Naive thymus-derived CD4-positive, alpha-beta T cell (primary cell): ENCODE data around the gene LRMDA. TPM values are rescaled to one million over a fixed set of nuclear protein-coding genes. Genes with fewer than 3 reads are reported as not detected.
A peak's percentile ranks its signal among the peaks of the same experiment; 100 is the strongest.

Experiments
- ATAC-seq: fragments of 150-1000 bp; cut with Tn5 transposase; 2 replicates; pipeline ENCODE4 v1.10.0; 2021; ENCODE audit warnings: mild to moderate bottlenecking, moderate library complexity
- CTCF ChIA-PET: fragments of 350-600 bp; sonication (Branson Sonifier 250); formaldehyde crosslinking; loops from one replicate; lab custom pipeline; 2021; ENCODE audit warnings: antibody characterized with exemption; lab: Charles Lee
- POLR2A ChIA-PET: fragments of 350-600 bp; sonication (Branson Sonifier 250); formaldehyde crosslinking; loops from one replicate; lab custom pipeline; 2021; ENCODE audit warnings: antibody characterized with exemption, inconsistent platforms; lab: Charles Lee
- DNase-seq, 9 donors: peaks; one replicate each; pipeline versions ENCODE4 v3.0.0 to v3.0.0-alpha.2; 2020 to 2022; ENCODE audit warnings: mixed read lengths in 1 of 9
- H3K27ac ChIP-seq: one replicate; pipeline ENCODE4 v1.7.0; 2013; ENCODE audit warnings: mild to moderate bottlenecking, low read depth, low read length, moderate library complexity
- H3K27me3 ChIP-seq, 2 donors: one replicate each; pipeline ENCODE4 v1.7.0; 2013; ENCODE audit warnings: low read length in 2 of 2, mild to moderate bottlenecking in 2 of 2, moderate library complexity in 2 of 2; ENCODE audit not compliant: control insufficient read depth in 2 of 2, insufficient read depth in 2 of 2
- H3K36me3 ChIP-seq, 3 experiments: 1 replicate in 2 of 3; 2 replicates in 1 of 3; pipeline ENCODE4 v1.7.0; 2013; ENCODE audit warnings: low read length in 3 of 3, mild to moderate bottlenecking in 3 of 3, moderate library complexity in 1 of 3; ENCODE audit not compliant: insufficient read depth in 3 of 3, control insufficient read depth in 2 of 3
- H3K4me1 ChIP-seq, 2 donors: one replicate each; pipeline ENCODE4 v1.7.0; 2013; ENCODE audit warnings: low read length in 2 of 2, mild to moderate bottlenecking in 2 of 2, moderate library complexity in 1 of 2; ENCODE audit not compliant: control insufficient read depth in 2 of 2, insufficient read depth in 2 of 2
- H3K4me3 ChIP-seq: 2 replicates; pipeline ENCODE4 v1.7.0; 2013; ENCODE audit warnings: mild to moderate bottlenecking, low read length
- H3K9me3 ChIP-seq, 3 experiments: 1 replicate in 2 of 3; 2 replicates in 1 of 3; pipeline ENCODE4 v1.7.0; 2013; ENCODE audit warnings: low read length in 3 of 3; ENCODE audit not compliant: control insufficient read depth in 2 of 3
- H3K27ac Mint-ChIP-seq, 9 donors: one replicate each; pipeline ENCODE4 v1.8.0; 2020 to 2022; ENCODE audit warnings: mixed read lengths in 9 of 9, mild to moderate bottlenecking in 8 of 9, moderate library complexity in 5 of 9, inconsistent platforms in 2 of 9
- H3K27me3 Mint-ChIP-seq, 5 donors: one replicate each; pipeline ENCODE4 v1.8.0; 2021 to 2022; ENCODE audit warnings: mixed read lengths in 5 of 5, mild to moderate bottlenecking in 1 of 5
- H3K36me3 Mint-ChIP-seq, 5 donors: one replicate each; pipeline ENCODE4 v1.8.0; 2020 to 2022; ENCODE audit warnings: mixed read lengths in 5 of 5, mild to moderate bottlenecking in 3 of 5, inconsistent platforms in 1 of 5
- H3K4me1 Mint-ChIP-seq, 7 donors: one replicate each; pipeline ENCODE4 v1.8.0; 2020 to 2022; ENCODE audit warnings: mixed read lengths in 7 of 7, mild to moderate bottlenecking in 3 of 7, inconsistent platforms in 1 of 7
- H3K4me3 Mint-ChIP-seq, 10 donors: one replicate each; pipeline ENCODE4 v1.8.0; 2020 to 2022; ENCODE audit warnings: mild to moderate bottlenecking in 10 of 10, mixed read lengths in 10 of 10, moderate library complexity in 6 of 10, inconsistent platforms in 2 of 10
- H3K9me3 Mint-ChIP-seq, 11 donors: one replicate each; pipeline ENCODE4 v1.8.0; 2020 to 2022; ENCODE audit warnings: mixed read lengths in 11 of 11, mild to moderate bottlenecking in 4 of 11, inconsistent platforms in 1 of 11, moderate library complexity in 1 of 11
- intact Hi-C, 2 donors: fragments of 100-400 bp; cut with micrococcal nuclease; formaldehyde crosslinking; loops; one replicate each; pipeline ENCODE4 v1.15.1; 2023
- polyA plus RNA-seq, 2 donors: library from polyadenylated mRNA; unstranded; fragments of 300-500 nt; fragmentation: Illumina TruSeq; gene quantifications; one replicate each; pipeline ENCODE4 v1.2.3, GENCODE V29; 2021
- total RNA-seq, 6 experiments: library from RNA in 5 of 6; stranded (reverse) in 5 of 6; gene quantifications; 1 replicate in 5 of 6; 2 replicates in 1 of 6; pipeline ENCODE4 v1.2.3 and lab custom pipeline; 2021 to 2026

Gene LRMDA
- total and polyA plus RNA-seq, 7 experiments from 2014 or later = 0.57 to 14.9 (median 3.0) TPM; not detected in 4

DNA sequence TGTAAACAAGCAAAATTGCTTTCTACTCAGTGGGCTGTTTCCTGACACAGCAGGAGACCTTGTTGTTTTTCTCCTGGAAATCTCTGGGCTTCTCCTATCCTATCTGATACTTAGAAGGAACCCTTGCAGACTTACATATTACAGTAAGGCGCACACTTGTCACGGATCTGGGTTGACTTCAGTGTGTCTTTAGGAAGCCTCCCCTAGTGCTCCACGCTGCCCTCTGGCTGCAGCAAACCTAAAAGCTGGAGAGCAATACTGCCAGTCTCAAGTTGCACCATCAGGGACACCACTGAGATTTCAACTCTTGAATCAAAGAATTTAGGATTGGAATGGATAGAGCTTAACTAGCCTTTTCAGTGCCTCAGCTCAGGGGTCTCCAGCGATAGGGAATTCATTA lies 495.3 kb downstream of the LRMDA start:
- Mint-ChIP-seq H3K27ac (no peak overlapping the region), H3K9me3 (no peaks in the 10 kb centered on the region), H3K27me3 (peaks cover 3 to 16% (median 10%) of the 10 kb centered on the region in 5 donors), H3K4me1 (no peaks in the 10 kb centered on the region), H3K36me3 (no peaks in the 10 kb centered on the region), H3K4me3 (no peak overlapping the region)
- Histone ChIP-seq H3K9me3 (no peaks in the 10 kb centered on the region), H3K4me3 (no peak overlapping the region), H3K27me3 (no peaks in the 10 kb centered on the region), H3K36me3 (no peaks in the 10 kb centered on the region), H3K4me1 (no peaks in the 10 kb centered on the region), H3K27ac (no peak overlapping the region)
- DNase-seq (no peak), ATAC-seq (no peak)
- intact Hi-C loops = no loop called here
- ChIA-PET POLR2A (no interaction called here), CTCF (interaction anchor here (0.6 kb wide), 1 partner anchor 45 kb away, joined by 4 read pairs; no protein-coding TSS in a partner anchor)

GRCh38 chr10:75928231-75928630 lies 496.8 kb downstream of the LRMDA start:
- no peaks in the 10 kb centered on the region for H3K27me3 ChIP-seq
- H3K27ac Mint-ChIP-seq = no peak overlapping the region
- no peak overlapping the region for H3K27ac ChIP-seq
- CTCF ChIA-PET = no interaction called here
- no peak overlapping the region for H3K4me3 Mint-ChIP-seq
- H3K27me3 Mint-ChIP-seq = peaks cover 3 to 16% (median 10%) of the 10 kb centered on the region in 5 donors
- no peaks in the 10 kb centered on the region for H3K4me1 ChIP-seq
- H3K4me3 ChIP-seq = no peak overlapping the region
- peaks cover 0 to 2% (median 0%) of the 10 kb centered on the region in 11 donors for H3K9me3 Mint-ChIP-seq
- DNase-seq (no peak), ATAC-seq (no peak)
- POLR2A ChIA-PET = no interaction called here
- intact Hi-C loops = no loop called here
- H3K36me3 ChIP-seq = no peaks in the 10 kb centered on the region
- no peaks in the 10 kb centered on the region for H3K9me3 ChIP-seq
- no peaks in the 10 kb centered on the region for H3K36me3 Mint-ChIP-seq
- no peaks in the 10 kb centered on the region for H3K4me1 Mint-ChIP-seq

- CTCF ChIA-PET = no interaction called here
- no peaks in the 10 kb centered on the region for H3K4me1 ChIP-seq
- no peak overlapping the region for H3K27ac ChIP-seq
- no peaks in the 10 kb centered on the region for H3K36me3 Mint-ChIP-seq
- no peaks in the 10 kb centered on the region for H3K27me3 ChIP-seq
- peaks cover 0 to 2% (median 0%) of the 10 kb centered on the region in 11 donors for H3K9me3 Mint-ChIP-seq
- POLR2A ChIA-PET = no interaction called here
- H3K9me3 ChIP-seq = no peaks in the 10 kb centered on the region
- H3K4me3 Mint-ChIP-seq = no peak overlapping the region
- intact Hi-C loops = no loop called here
- H3K4me1 Mint-ChIP-seq = no peaks in the 10 kb centered on the region
- no peak overlapping the region for H3K27ac Mint-ChIP-seq
- ATAC-seq (no peak), DNase-seq (no peak)
- H3K27me3 Mint-ChIP-seq = peaks cover 0 to 10% (median 4%) of the 10 kb centered on the region in 5 donors
- no peaks in the 10 kb centered on the region for H3K36me3 ChIP-seq
- no peak overlapping the region for H3K4me3 ChIP-seq
Observed at GRCh38 chr10:75929630-75930161, 498.3 kb downstream of the LRMDA start.

GRCh38 chr10:75932921-75933320 lies 501.5 kb downstream of the LRMDA start:
- Histone ChIP-seq H3K36me3 (no peaks in the 10 kb centered on the region), H3K27me3 (no peaks in the 10 kb centered on the region), H3K4me1 (no peaks in the 10 kb centered on the region), H3K9me3 (no peaks in the 10 kb centered on the region), H3K4me3 (no peak overlapping the region), H3K27ac (no peak overlapping the region)
- Mint-ChIP-seq H3K27me3 (peaks cover 0 to 7% (median 6%) of the 10 kb centered on the region in 5 donors), H3K9me3 (peaks cover 0 to 3% (median 0%) of the 10 kb centered on the region in 11 donors), H3K27ac (no peak overlapping the region), H3K36me3 (no peaks in the 10 kb centered on the region), H3K4me3 (no peak overlapping the region), H3K4me1 (no peaks in the 10 kb centered on the region)
- DNase-seq (no peak), ATAC-seq (peak; percentile 73)
- ChIA-PET POLR2A (no interaction called here), CTCF (no interaction called here)
- intact Hi-C loops = no loop called here

GRCh38 chr10:75935240-75935639 lies 503.8 kb downstream of the LRMDA start:
- no peaks in the 10 kb centered on the region for H3K4me1 ChIP-seq
- peaks cover 0 to 7% (median 5%) of the 10 kb centered on the region in 5 donors for H3K27me3 Mint-ChIP-seq
- no peaks in the 10 kb centered on the region for H3K36me3 Mint-ChIP-seq
- no peak overlapping the region for H3K4me3 Mint-ChIP-seq
- intact Hi-C loops = no loop called here
- H3K27ac Mint-ChIP-seq = no peak overlapping the region
- H3K36me3 ChIP-seq = no peaks in the 10 kb centered on the region
- no peaks in the 10 kb centered on the region for H3K27me3 ChIP-seq
- no peaks in the 10 kb centered on the region for H3K4me1 Mint-ChIP-seq
- H3K4me3 ChIP-seq = no peak overlapping the region
- DNase-seq (no peak), ATAC-seq (no peak)
- ChIA-PET POLR2A (no interaction called here), CTCF (no interaction called here)
- H3K27ac ChIP-seq = no peak overlapping the region
- H3K9me3 ChIP-seq = no peaks in the 10 kb centered on the region
- H3K9me3 Mint-ChIP-seq = peaks cover 0 to 6% (median 0%) of the 10 kb centered on the region in 11 donors

DNA sequence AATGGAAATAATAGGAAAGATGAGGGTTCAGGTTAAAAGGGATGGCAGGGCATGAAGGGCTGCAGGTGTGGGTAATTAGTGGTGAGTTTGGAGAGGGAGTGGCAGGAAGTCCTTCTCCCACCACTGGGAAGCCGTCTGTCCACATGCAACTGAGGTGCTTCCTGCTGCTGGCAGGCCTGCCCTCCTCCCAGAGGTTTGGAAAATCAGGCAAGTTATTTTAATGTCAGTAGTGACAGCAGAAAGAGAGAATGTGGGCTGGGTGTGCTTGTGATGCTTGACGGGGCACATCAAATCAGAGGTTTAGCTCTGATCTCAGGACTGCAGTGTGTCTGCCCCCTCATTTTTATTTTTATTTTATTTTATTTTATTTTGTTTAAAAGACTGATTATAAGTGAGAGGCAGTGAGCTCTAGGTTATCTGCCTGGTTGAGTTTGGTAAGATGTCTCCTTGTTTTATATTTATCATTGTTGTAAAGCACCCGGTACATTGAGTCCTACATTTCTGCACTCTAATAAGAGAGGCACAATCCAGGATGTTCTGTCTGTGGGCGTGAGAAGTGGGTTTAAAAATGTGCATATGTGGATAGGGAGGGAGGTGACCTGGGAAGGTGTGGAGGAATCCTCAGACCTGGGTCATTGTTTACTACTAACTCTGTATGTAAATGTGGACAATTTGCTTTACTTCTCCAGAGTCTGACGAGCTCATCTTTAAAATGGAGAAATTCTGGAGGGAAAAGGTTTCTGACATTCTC lies 504.4 kb downstream of the LRMDA start:
- DNase-seq = no peak
- H3K4me3 ChIP-seq = no peak overlapping the region

DNA sequence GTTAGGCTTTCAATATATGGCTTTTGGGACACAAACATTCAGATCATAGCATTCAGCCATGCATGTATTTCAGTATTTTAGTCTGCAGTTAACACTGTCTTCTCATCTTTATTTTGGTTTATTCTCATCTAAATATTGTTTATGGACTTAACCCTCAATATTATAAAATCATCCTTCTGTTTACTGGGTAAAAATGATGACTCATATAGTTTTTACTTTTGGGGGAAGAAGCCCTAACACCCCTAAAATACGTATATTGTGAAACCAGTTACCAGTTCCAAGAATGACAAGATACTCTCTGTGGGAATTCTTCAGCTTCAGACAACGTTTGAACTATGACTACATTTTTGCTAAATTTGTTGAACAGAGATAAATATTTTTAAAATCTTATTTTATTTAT lies 505.4 kb downstream of the LRMDA start:
- Histone ChIP-seq H3K36me3 (no peaks in the 10 kb centered on the region), H3K4me3 (no peak overlapping the region), H3K27me3 (no peaks in the 10 kb centered on the region), H3K4me1 (no peaks in the 10 kb centered on the region), H3K27ac (no peak overlapping the region), H3K9me3 (no peaks in the 10 kb centered on the region)
- no peak overlapping the region for H3K27ac Mint-ChIP-seq
- H3K4me1 Mint-ChIP-seq = no peaks in the 10 kb centered on the region
- no peaks in the 10 kb centered on the region for H3K36me3 Mint-ChIP-seq
- ATAC-seq (no peak), DNase-seq (no peak)
- ChIA-PET POLR2A (no interaction called here), CTCF (no interaction called here)
- intact Hi-C loops = no loop called here
- H3K9me3 Mint-ChIP-seq = peaks cover 0 to 6% (median 0%) of the 10 kb centered on the region in 11 donors
- H3K4me3 Mint-ChIP-seq = no peak overlapping the region
- H3K27me3 Mint-ChIP-seq = peaks cover 0 to 7% (median 5%) of the 10 kb centered on the region in 5 donors

More for the DNA sequence above, 504.4 kb downstream of the LRMDA start:
- H3K9me3 ChIP-seq = no peaks in the 10 kb centered on the region
- H3K36me3 ChIP-seq = no peaks in the 10 kb centered on the region
- Mint-ChIP-seq H3K27ac (no peak overlapping the region), H3K4me1 (no peaks in the 10 kb centered on the region), H3K9me3 (peaks cover 0 to 6% (median 0%) of the 10 kb centered on the region in 11 donors), H3K36me3 (no peaks in the 10 kb centered on the region), H3K27me3 (peaks cover 0 to 7% (median 5%) of the 10 kb centered on the region in 5 donors), H3K4me3 (no peak overlapping the region)
- H3K27ac ChIP-seq = no peak overlapping the region
- H3K4me1 ChIP-seq = no peaks in the 10 kb centered on the region
- ATAC-seq = no peak
- POLR2A ChIA-PET = no interaction called here
- no peaks in the 10 kb centered on the region for H3K27me3 ChIP-seq
- CTCF ChIA-PET = no interaction called here
- intact Hi-C loops = no loop called here
